Activated CD4-positive, alpha-beta T cell treated with anti-CD3 and anti-CD28 coated beads for 24 hours (primary cell): ENCODE data around the gene CYBB.

ENCODE experiments used
- DNase-seq, 2 donors: peaks; one replicate each; pipeline ENCODE4 v3.0.0-alpha.2; 2020; ENCODE audit warnings: low read depth in 2 of 2

CYBB gene

GRCh38 chrX:37840931-37841330 lies 61.1 kb downstream of the CYBB start:
- DNase-seq, result no peak

- no peak for DNase-seq
These were observed 64.8 kb downstream of the CYBB start for GRCh38 chrX:37844622-37845021.

- DNase-seq, result no peak
These were observed 66.3 kb downstream of the CYBB start for GRCh38 chrX:37846141-37846540.

- no peak for DNase-seq
These were observed 66.7 kb downstream of the CYBB start for GRCh38 chrX:37846558-37846933.

GRCh38 chrX:37846934-37847732 lies 67.3 kb downstream of the CYBB start, which contains the start of gene DYNLT3:
Gene DYNLT3 (minus strand): TSS chrX:37847571. CDS start chrX:37847510, 61 bp downstream.
- peak; percentile 47 to 51 for DNase-seq

GRCh38 chrX:37847733-37848197 lies 67.9 kb downstream of the CYBB start:
- no peak for DNase-seq

GRCh38 chrX:37854148-37854547 lies 74.3 kb downstream of the CYBB start:
- DNase-seq, result no peak

- DNase-seq, result no peak
These were observed 74.9 kb downstream of the CYBB start for GRCh38 chrX:37854748-37855147.

GRCh38 chrX:37860721-37861120 lies 80.9 kb downstream of the CYBB start:
- no peak for DNase-seq

GRCh38 chrX:37862851-37863250 lies 83.0 kb downstream of the CYBB start:
- DNase-seq, result no peak
